Measurements from ENCODE around the gene AUTS2.

GRCh38 chr7:70674571-70675010 lies 1076.3 kb downstream of the AUTS2 start:
- no peak for TF ChIP-seq FOXP1 (CRISPR knock-in tag; IDR thresholded peaks at IDR 0.05; ENCODE audit: borderline replicate concordance)
- TF ChIP-seq MAX (CRISPR knock-in tag; IDR thresholded peaks at IDR 0.05): no peak
- TF ChIP-seq CTCF (IDR thresholded peaks at IDR 0.05): no peak
- TF ChIP-seq NFE2L1 (CRISPR knock-in tag; IDR thresholded peaks at IDR 0.05): no peak
- no peak for TF ChIP-seq FOXP4 (CRISPR knock-in tag; IDR thresholded peaks at IDR 0.05)
- TF ChIP-seq CREB1 (CRISPR knock-in tag; IDR thresholded peaks at IDR 0.05): no peak
- TF ChIP-seq NR1H2 (CRISPR knock-in tag; IDR thresholded peaks at IDR 0.05): no peak
- TF ChIP-seq ZBTB21 (CRISPR knock-in tag; IDR thresholded peaks at IDR 0.05; ENCODE audit: borderline replicate concordance): no peak
